Mesendoderm (in vitro differentiated cells): ENCODE results near the gene NCLN.
"Not testable (repeated sequence)": the region's sequence is repeated elsewhere in the genome, so short reads cannot be mapped to it uniquely, and the experiment has no call there.

ENCODE experiments used
- DNase-seq: peaks from one replicate; pipeline ENCODE4 v3.0.0; 2013
- H2AK5ac ChIP-seq: 2 replicates; pipeline ENCODE4 v1.6.1; 2013; ENCODE audit warnings: low read length, inconsistent platforms
- H2BK120ac ChIP-seq: 2 replicates; pipeline ENCODE4 v1.6.1; 2013; ENCODE audit warnings: low read depth, mild to moderate bottlenecking, low read length, moderate library complexity, mixed read lengths
- H2BK15ac ChIP-seq: replicated peaks from 2 replicates; pipeline ENCODE4 v1.6.1; 2013; ENCODE audit warnings: low read depth, mild to moderate bottlenecking, moderate library complexity
- H2BK5ac ChIP-seq: 2 replicates; pipeline ENCODE4 v1.6.1; 2013; ENCODE audit warnings: low read length, inconsistent platforms
- H3K18ac ChIP-seq: 2 replicates; pipeline ENCODE4 v1.6.1; 2013; ENCODE audit warnings: mild to moderate bottlenecking, low read length, mixed read lengths
- H3K23ac ChIP-seq: one replicate; pipeline ENCODE4 v1.6.1; 2013; ENCODE audit warnings: low read length
- H3K27ac ChIP-seq: 2 replicates; pipeline ENCODE4 v1.5.1; 2013; ENCODE audit warnings: low read depth, mild to moderate bottlenecking, inconsistent platforms, low read length, moderate library complexity
- H3K27me3 ChIP-seq: 2 replicates; pipeline ENCODE4 v1.6.1; 2013; ENCODE audit warnings: low read length, control low read depth, mild to moderate bottlenecking, inconsistent platforms; ENCODE audit not compliant: insufficient read depth, poor library complexity
- H3K36me3 ChIP-seq: 2 replicates; pipeline ENCODE4 v1.6.1; 2013; ENCODE audit warnings: low read length, inconsistent platforms; ENCODE audit not compliant: control insufficient read depth, insufficient read depth
- H3K4ac ChIP-seq: one replicate; pipeline ENCODE4 v1.6.1; 2013; ENCODE audit warnings: low read depth, mild to moderate bottlenecking, low read length, moderate library complexity
- H3K4me1 ChIP-seq: 2 replicates; pipeline ENCODE4 v1.6.1; 2013; ENCODE audit warnings: low read depth, low read length, inconsistent platforms; ENCODE audit not compliant: control insufficient read depth
- H3K4me2 ChIP-seq: 2 replicates; pipeline ENCODE4 v1.6.1; 2013; ENCODE audit warnings: low read length
- H3K4me3 ChIP-seq: 2 replicates; pipeline ENCODE4 v1.5.1; 2013; ENCODE audit warnings: mild to moderate bottlenecking, low read length
- H3K56ac ChIP-seq: one replicate; pipeline ENCODE4 v1.6.1; 2013; ENCODE audit warnings: low read length
- H3K79me1 ChIP-seq: 2 replicates; pipeline ENCODE4 v1.6.1; 2013; ENCODE audit warnings: low read length, inconsistent platforms
- H3K79me2 ChIP-seq: 2 replicates; pipeline ENCODE4 v1.6.1; 2013; ENCODE audit warnings: mild to moderate bottlenecking, low read length; ENCODE audit not compliant: control insufficient read depth, insufficient read depth
- H3K9ac ChIP-seq: 2 replicates; pipeline ENCODE4 v1.6.1; 2013; ENCODE audit warnings: low read length, inconsistent platforms
- H4K5ac ChIP-seq: one replicate; pipeline ENCODE4 v1.6.1; 2013; ENCODE audit warnings: low read length
- H4K8ac ChIP-seq: one replicate; pipeline ENCODE4 v1.6.1; 2013; ENCODE audit warnings: low read depth, mild to moderate bottlenecking, control low read depth, low read length, moderate library complexity
- WGBS: extraction: QIAGEN DNeasy Blood & Tissue Kit; methylation state at CpG from one replicate; pipeline ENCODE4 v1.1.7; 2013; ENCODE audit warnings: low lambda C conversion rate, missing lambda C conversion rate; ENCODE audit not compliant: insufficient coverage; ENCODE audit errors: extremely low coverage; 5-methylcytosine and 5-hydroxymethylcytosine counted together

NCLN gene

GRCh38 chr19:3211191-3211590, 25.5 kb downstream of the NCLN start:
- H3K4me2 ChIP-seq = no peak overlapping the region
- WGBS = no CpG with 5 or more reads among the region's 12 CpGs
- no peak overlapping the region for H2BK5ac ChIP-seq

DNA sequence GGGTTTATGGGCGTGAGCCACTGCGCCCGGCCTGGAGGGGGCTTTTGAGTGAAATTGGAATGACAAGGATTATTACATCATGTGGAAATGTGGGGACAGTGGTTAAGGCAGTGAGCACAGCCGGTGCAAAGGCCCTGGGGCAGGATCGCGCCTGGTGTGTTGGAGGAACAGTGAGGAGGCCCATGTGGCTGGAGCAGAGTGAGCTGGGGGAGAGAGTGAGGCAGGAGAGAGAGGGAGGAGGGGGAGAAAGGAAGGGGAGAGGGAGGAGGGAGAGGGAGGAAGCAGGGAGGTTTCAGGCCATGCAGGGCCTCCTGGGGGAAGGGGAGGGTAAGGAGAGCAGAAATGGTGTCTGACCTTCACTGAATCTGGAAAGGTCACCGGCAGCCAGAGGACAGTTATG, 27.4 kb downstream of the NCLN start:
- H3K9ac ChIP-seq = no peak overlapping the region
- no peak for DNase-seq
- H4K8ac ChIP-seq = no peak overlapping the region
- no peaks in the 10 kb centered on the region for H3K4me1 ChIP-seq
- no peak overlapping the region for H2BK5ac ChIP-seq
- H3K79me1 ChIP-seq = no peaks in the 10 kb centered on the region
- H4K5ac ChIP-seq = no peak overlapping the region
- H3K27me3 ChIP-seq = no peaks in the 10 kb centered on the region
- H3K56ac ChIP-seq = no peak overlapping the region
- no peak overlapping the region for H3K18ac ChIP-seq
- no peaks in the 10 kb centered on the region for H3K36me3 ChIP-seq
- H3K79me2 ChIP-seq = no peaks in the 10 kb centered on the region
- no peak overlapping the region for H2BK15ac ChIP-seq
- no peak overlapping the region for H2AK5ac ChIP-seq
- H3K4me3 ChIP-seq = no peak overlapping the region
- no peak overlapping the region for H3K27ac ChIP-seq
- H2BK120ac ChIP-seq = no peak overlapping the region
- no CpG with 5 or more reads among the region's 7 CpGs for WGBS
- H3K4me2 ChIP-seq = no peak overlapping the region
- H3K23ac ChIP-seq = no peak overlapping the region
- no peak overlapping the region for H3K4ac ChIP-seq

More at GRCh38 chr19:3211191-3211590, 25.5 kb downstream of the NCLN start:
- Histone ChIP-seq H4K8ac (no peak overlapping the region), H2AK5ac (no peak overlapping the region), H3K4me3 (no peak overlapping the region), H2BK120ac (no peak overlapping the region), H3K4me1 (no peaks in the 10 kb centered on the region), H3K56ac (no peak overlapping the region), H3K23ac (no peak overlapping the region), H4K5ac (no peak overlapping the region), H3K36me3 (peaks cover 3% of the 10 kb centered on the region), H3K9ac (no peak overlapping the region), H3K27me3 (no peaks in the 10 kb centered on the region), H3K18ac (no peak overlapping the region), H2BK15ac (no peak overlapping the region), H3K79me2 (no peaks in the 10 kb centered on the region), H3K27ac (no peak overlapping the region), H3K4ac (no peak overlapping the region), H3K79me1 (no peaks in the 10 kb centered on the region)
- DNase-seq = no peak

- no peak overlapping the region for H4K8ac ChIP-seq
- H3K27ac ChIP-seq = no peak overlapping the region
- WGBS = no CpG with 5 or more reads among the region's 5 CpGs
- H3K4ac ChIP-seq = no peak overlapping the region
- no peak overlapping the region for H2AK5ac ChIP-seq
- no peak for DNase-seq
- no peaks in the 10 kb centered on the region for H3K79me2 ChIP-seq
- H3K36me3 ChIP-seq = no peaks in the 10 kb centered on the region
- no peak overlapping the region for H3K56ac ChIP-seq
- H3K18ac ChIP-seq = no peak overlapping the region
- H3K27me3 ChIP-seq = no peaks in the 10 kb centered on the region
- H2BK5ac ChIP-seq = no peak overlapping the region
- H4K5ac ChIP-seq = no peak overlapping the region
- no peaks in the 10 kb centered on the region for H3K4me1 ChIP-seq
- no peak overlapping the region for H2BK15ac ChIP-seq
- no peak overlapping the region for H3K4me3 ChIP-seq
- no peak overlapping the region for H2BK120ac ChIP-seq
- H3K9ac ChIP-seq = no peak overlapping the region
- no peak overlapping the region for H3K23ac ChIP-seq
- no peaks in the 10 kb centered on the region for H3K79me1 ChIP-seq
- no peak overlapping the region for H3K4me2 ChIP-seq
Observed at GRCh38 chr19:3216874-3217273, 31.1 kb downstream of the NCLN start.

- Histone ChIP-seq H3K23ac (no peak overlapping the region), H3K56ac (no peak overlapping the region), H3K79me2 (no peaks in the 10 kb centered on the region), H3K18ac (no peak overlapping the region), H2BK5ac (no peak overlapping the region), H3K4me3 (no peak overlapping the region), H3K36me3 (no peaks in the 10 kb centered on the region), H3K27ac (no peak overlapping the region), H3K4me2 (no peak overlapping the region), H3K4ac (no peak overlapping the region), H2BK120ac (no peak overlapping the region), H4K8ac (no peak overlapping the region), H2BK15ac (no peak overlapping the region), H4K5ac (no peak overlapping the region), H3K79me1 (no peaks in the 10 kb centered on the region), H3K9ac (no peak overlapping the region), H3K4me1 (no peaks in the 10 kb centered on the region), H3K27me3 (no peaks in the 10 kb centered on the region), H2AK5ac (no peak overlapping the region)
- no CpG with 5 or more reads among the region's 12 CpGs for WGBS
- no peak for DNase-seq
Observed at GRCh38 chr19:3220576-3220975, 34.8 kb downstream of the NCLN start.

DNA sequence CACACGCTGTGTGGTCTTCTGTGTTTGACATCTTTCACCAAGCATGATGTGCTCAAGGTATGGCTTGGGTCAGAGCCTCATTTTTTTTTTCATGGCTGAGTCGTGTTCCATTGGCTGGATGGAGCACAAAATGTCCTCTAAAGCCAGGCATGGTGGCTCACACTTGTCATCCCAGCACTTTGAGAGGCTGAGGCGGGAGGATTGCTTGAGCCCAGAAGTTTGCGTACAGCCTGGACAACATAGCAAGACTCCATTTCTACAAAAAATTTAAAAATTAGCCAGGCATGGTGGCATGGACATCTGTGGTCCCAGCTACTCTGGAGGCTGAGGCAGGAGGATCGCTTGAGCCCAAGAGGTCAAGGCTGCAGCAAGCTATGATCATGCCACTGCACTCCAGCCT, 35.8 kb downstream of the NCLN start:
- H3K27me3 ChIP-seq, H3K27ac ChIP-seq, H3K56ac ChIP-seq, H3K4me3 ChIP-seq, H2BK15ac ChIP-seq, H4K8ac ChIP-seq, H2BK5ac ChIP-seq, H3K4me1 ChIP-seq, H3K9ac ChIP-seq, H3K4ac ChIP-seq, H3K79me2 ChIP-seq, H3K18ac ChIP-seq, H3K36me3 ChIP-seq, H3K79me1 ChIP-seq, H3K4me2 ChIP-seq, H2BK120ac ChIP-seq, H4K5ac ChIP-seq, DNase-seq, H2AK5ac ChIP-seq, H3K23ac ChIP-seq: not testable (repeated sequence)
- no CpG with 5 or more reads among the region's 5 CpGs for WGBS

GRCh38 chr19:3222709-3223108, 37.0 kb downstream of the NCLN start:
- H3K27ac ChIP-seq = no peak overlapping the region
- no peaks in the 10 kb centered on the region for H3K79me2 ChIP-seq
- H3K9ac ChIP-seq = no peak overlapping the region
- no peak overlapping the region for H4K8ac ChIP-seq
- H4K5ac ChIP-seq = no peak overlapping the region
- no peaks in the 10 kb centered on the region for H3K4me1 ChIP-seq
- WGBS = 100% methylated on average over 1 of the region's 5 CpGs
- no peaks in the 10 kb centered on the region for H3K79me1 ChIP-seq
- DNase-seq = no peak
- H3K18ac ChIP-seq = no peak overlapping the region
- H2AK5ac ChIP-seq = no peak overlapping the region
- H3K27me3 ChIP-seq = peaks cover 2% of the 10 kb centered on the region
- H2BK15ac ChIP-seq = no peak overlapping the region
- H3K4ac ChIP-seq = no peak overlapping the region
- H3K4me3 ChIP-seq = no peak overlapping the region
- H3K23ac ChIP-seq = no peak overlapping the region
- no peak overlapping the region for H2BK120ac ChIP-seq
- H3K36me3 ChIP-seq = no peaks in the 10 kb centered on the region
- H3K4me2 ChIP-seq = no peak overlapping the region
- no peak overlapping the region for H3K56ac ChIP-seq
- no peak overlapping the region for H2BK5ac ChIP-seq
